Activated T-cell treated with anti-CD3 and anti-CD28 coated beads for 48 hours (primary cell): ENCODE data around the gene RNF166.

Experiments
- DNase-seq: peaks from one replicate; pipeline ENCODE4 v3.0.0-alpha.2; 2020; ENCODE audit warnings: low read depth

The RNF166 gene

GRCh38 chr16:88706229-88706964, at the start of gene RNF166, which contains the start of gene CTU2:
TSS of gene RNF166 (minus strand) at chr16:88706408. CDS start at chr16:88706325, 83 bp downstream.
TSS of gene CTU2 (plus strand) at chr16:88706503. CDS start at chr16:88706531, 28 bp downstream.
- peak; percentile 96 for DNase-seq

- no peak for DNase-seq
Measured at GRCh38 chr16:88754912-88755744, 48.9 kb upstream of the RNF166 start.

GRCh38 chr16:88754109-88754911, 48.1 kb upstream of the RNF166 start:
- DNase-seq: no peak

GRCh38 chr16:88753602-88754001, 47.4 kb upstream of the RNF166 start:
- DNase-seq: no peak

- no peak for DNase-seq
Measured at GRCh38 chr16:88753191-88753590, 47.0 kb upstream of the RNF166 start.

- no peak for DNase-seq
Measured at GRCh38 chr16:88752386-88753002, 46.3 kb upstream of the RNF166 start.

- DNase-seq: no peak
Measured at GRCh38 chr16:88750854-88751253, 44.6 kb upstream of the RNF166 start.

GRCh38 chr16:88749358-88749757, 43.1 kb upstream of the RNF166 start:
- DNase-seq: no peak

- no peak for DNase-seq
Measured at GRCh38 chr16:88748364-88748763, 42.2 kb upstream of the RNF166 start.

- DNase-seq: peak; percentile 30
Measured at GRCh38 chr16:88747588-88748301, 41.5 kb upstream of the RNF166 start.

GRCh38 chr16:88746506-88746905, 40.3 kb upstream of the RNF166 start:
- no peak for DNase-seq

- no peak for DNase-seq
Measured at GRCh38 chr16:88744577-88745521, 38.6 kb upstream of the RNF166 start.

- peak; percentile 63 for DNase-seq
Measured at GRCh38 chr16:88743693-88744576, 37.7 kb upstream of the RNF166 start.

GRCh38 chr16:88742896-88743605, 36.8 kb upstream of the RNF166 start:
- no peak for DNase-seq

- no peak for DNase-seq
Measured at GRCh38 chr16:88741368-88741767, 35.2 kb upstream of the RNF166 start.

GRCh38 chr16:88740727-88741055, 34.5 kb upstream of the RNF166 start:
- DNase-seq: no peak

- DNase-seq: no peak
Measured at GRCh38 chr16:88739977-88740726, 33.9 kb upstream of the RNF166 start.
